HG03439 (cell line): ENCODE data around the gene HOXD3.
A peak's percentile ranks its signal among the peaks of the same experiment; 100 is the strongest.

Experiments used
- ATAC-seq: cut with Tn5 transposase; IDR thresholded peaks from one replicate; pipeline ENCODE4 v1.9.1; 2021; ENCODE audit warnings: mild to moderate bottlenecking, moderate library complexity; ENCODE audit not compliant: unreplicated experiment

Gene HOXD3

GRCh38 chr2:176174824-176175708, 18.0 kb downstream of the HOXD3 start:
- ATAC-seq: no peak

- ATAC-seq: no peak
These were observed 18.9 kb downstream of the HOXD3 start for GRCh38 chr2:176175709-176176607.

- peak; percentile 15 for ATAC-seq
These were observed 20.5 kb downstream of the HOXD3 start for GRCh38 chr2:176177580-176178037.

GRCh38 chr2:176178038-176178756, 21.1 kb downstream of the HOXD3 start:
- ATAC-seq: peak; percentile 62

- no peak for ATAC-seq
These were observed 21.7 kb downstream of the HOXD3 start for GRCh38 chr2:176178757-176179295.

GRCh38 chr2:176181551-176181950, 24.4 kb downstream of the HOXD3 start:
- ATAC-seq: no peak

GRCh38 chr2:176182671-176183070, 25.6 kb downstream of the HOXD3 start:
- ATAC-seq: no peak

GRCh38 chr2:176184749-176185148, 27.6 kb downstream of the HOXD3 start:
- no peak for ATAC-seq

- ATAC-seq: no peak
These were observed 28.9 kb downstream of the HOXD3 start for GRCh38 chr2:176186024-176186423.

- ATAC-seq: no peak
These were observed 30.2 kb downstream of the HOXD3 start for GRCh38 chr2:176187200-176187898.

- ATAC-seq: no peak
These were observed 31.0 kb downstream of the HOXD3 start, which contains the start of gene HOXD1 for GRCh38 chr2:176187899-176188773. Gene HOXD1, plus strand, starts transcription at chr2:176188668. Its CDS starts 134 bp downstream, at chr2:176188802.

- no peak for ATAC-seq
These were observed 31.9 kb downstream of the HOXD3 start for GRCh38 chr2:176188774-176189680.

- ATAC-seq: no peak
These were observed 32.9 kb downstream of the HOXD3 start for GRCh38 chr2:176189681-176190641.

- ATAC-seq: no peak
These were observed 35.2 kb downstream of the HOXD3 start for GRCh38 chr2:176192351-176192750.

GRCh38 chr2:176193048-176193447, 35.9 kb downstream of the HOXD3 start:
- no peak for ATAC-seq

- no peak for ATAC-seq
These were observed 42.8 kb downstream of the HOXD3 start for GRCh38 chr2:176199902-176200301.

- no peak for ATAC-seq
These were observed 43.9 kb downstream of the HOXD3 start for GRCh38 chr2:176200971-176201370.
